GM18868 (cell line): ENCODE results near the gene HSDL2.

Source experiments
- ATAC-seq: cut with Tn5 transposase; IDR thresholded peaks from one replicate; pipeline ENCODE4 v1.9.1; 2021; ENCODE audit warnings: mild to moderate bottlenecking, moderate library complexity; ENCODE audit not compliant: unreplicated experiment

The HSDL2 gene

GRCh38 chr9:112443636-112444035, 63.7 kb downstream of the HSDL2 start:
- no peak for ATAC-seq

DNA sequence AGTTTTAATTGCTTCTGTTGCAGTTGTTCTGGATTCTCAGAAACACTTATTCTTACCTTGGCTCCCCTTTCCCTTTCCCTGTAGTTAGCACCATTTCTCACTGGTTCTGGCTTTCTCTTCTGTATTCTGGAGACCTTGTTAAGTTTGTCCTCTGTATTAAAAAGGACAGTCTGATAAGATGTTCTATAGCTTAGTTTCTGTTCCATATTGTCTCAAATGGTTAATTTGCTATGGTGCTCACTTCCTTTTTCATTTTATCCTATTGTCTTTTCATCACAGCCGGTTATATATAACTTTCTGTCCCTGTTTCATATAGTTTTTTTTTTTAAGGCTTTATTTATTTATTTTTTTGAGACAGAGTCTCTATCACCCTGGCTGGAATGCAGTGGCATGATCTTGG, 65.3 kb downstream of the HSDL2 start:
- no peak for ATAC-seq

- no peak for ATAC-seq
Measured at GRCh38 chr9:112446080-112446479, 66.2 kb downstream of the HSDL2 start.

DNA sequence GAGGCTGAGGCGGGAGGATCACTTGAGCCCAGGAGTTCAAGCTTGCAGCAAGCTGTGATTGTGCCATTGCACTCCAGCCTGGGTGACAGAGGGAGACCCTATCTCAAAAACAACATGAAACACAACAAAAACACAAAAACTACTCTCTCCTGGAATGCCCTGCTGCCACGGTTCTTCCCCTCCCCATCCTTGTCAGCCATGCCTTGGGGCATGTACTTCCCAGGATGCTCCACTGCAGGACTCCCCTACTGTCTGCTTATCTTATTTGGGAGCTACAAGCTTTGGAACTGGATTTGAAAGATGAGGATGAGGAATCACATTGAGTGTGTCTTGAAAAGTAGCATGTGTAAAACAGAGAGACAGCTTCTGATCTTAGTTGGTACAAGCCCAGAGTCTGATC, 66.6 kb downstream of the HSDL2 start:
- ATAC-seq, result no peak

GRCh38 chr9:112447283-112447761, 67.4 kb downstream of the HSDL2 start:
- ATAC-seq, result no peak

DNA sequence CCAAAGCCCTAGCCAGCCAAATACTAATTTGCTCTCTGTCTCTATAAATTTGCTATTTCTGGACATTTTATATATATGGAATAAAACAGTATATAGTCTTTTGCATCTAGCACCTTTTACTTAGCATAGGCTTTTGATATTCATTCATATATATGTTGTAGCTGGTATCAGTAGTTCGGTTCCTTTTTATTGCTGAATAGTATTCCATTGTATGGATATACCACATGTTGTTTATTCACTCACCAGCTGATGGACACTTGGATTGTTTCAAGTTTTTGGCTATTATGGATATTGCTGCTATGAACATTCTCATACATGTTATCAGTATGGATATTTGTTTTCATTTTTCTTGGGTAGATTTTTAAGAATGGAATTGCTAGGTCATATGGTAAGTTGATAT, 82.9 kb downstream of the HSDL2 start:
- no peak for ATAC-seq

GRCh38 chr9:112465352-112465751, 85.4 kb downstream of the HSDL2 start:
- no peak for ATAC-seq

DNA sequence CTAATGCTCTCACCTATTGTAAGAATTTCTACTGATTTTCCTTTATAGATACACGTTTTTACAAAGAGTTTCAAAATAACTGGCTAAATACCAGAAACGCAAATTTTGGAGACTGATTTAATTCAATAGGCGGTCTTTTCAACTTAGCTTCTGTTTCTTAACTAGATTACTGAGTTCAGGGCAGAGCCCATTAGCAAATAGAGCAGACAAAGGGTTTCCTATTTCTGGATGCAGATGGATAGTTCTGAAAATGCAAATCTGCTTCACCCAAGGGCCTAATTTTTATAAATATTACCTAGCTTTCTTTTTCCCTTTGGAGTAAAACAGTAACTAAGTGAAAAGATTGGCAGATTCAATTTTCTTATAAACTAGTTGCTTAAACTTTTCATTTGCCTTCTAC, 93.1 kb downstream of the HSDL2 start:
- ATAC-seq, result no peak

- ATAC-seq, result no peak
Measured at GRCh38 chr9:112473986-112474385, 94.1 kb downstream of the HSDL2 start.

DNA sequence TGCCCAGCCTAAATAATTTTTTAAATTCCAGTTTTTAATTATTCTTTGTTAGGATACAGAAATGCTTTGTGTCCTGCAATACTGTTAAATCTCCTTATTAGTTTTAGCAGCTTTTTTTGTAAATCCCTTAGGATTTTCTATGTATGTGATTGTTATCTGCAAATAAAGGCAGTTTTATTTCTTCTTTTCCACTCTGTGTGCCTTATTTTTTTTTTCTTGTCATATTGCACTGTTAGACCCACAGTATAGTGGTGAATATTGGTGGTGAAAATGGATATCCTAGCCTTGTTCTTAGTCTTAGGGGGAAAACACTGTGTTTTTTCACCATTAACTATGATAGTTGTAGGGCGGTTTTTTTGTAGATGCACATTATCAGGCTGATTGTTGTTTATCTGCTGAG, 95.4 kb downstream of the HSDL2 start:
- ATAC-seq, result no peak

DNA sequence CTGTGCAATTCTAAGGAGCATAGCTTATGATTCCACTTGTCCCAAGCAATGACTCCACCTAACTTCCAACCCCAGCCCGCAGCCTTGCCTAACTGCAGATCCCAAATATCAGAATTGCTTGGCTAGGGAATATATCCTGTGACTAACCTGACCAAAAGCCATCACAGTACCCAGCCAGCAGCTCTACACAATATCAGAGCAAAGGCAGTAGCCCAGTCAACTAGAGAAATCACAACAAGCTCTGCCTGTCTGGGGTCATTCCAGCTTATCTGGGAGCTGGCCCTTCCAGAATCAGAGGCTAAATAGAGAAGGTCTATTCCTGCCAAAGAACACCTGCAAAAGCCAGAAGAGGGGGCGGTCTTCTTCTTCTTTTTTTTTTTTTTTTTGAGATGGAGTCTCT, 97.4 kb downstream of the HSDL2 start:
- no peak for ATAC-seq

- no peak for ATAC-seq
Measured at GRCh38 chr9:112479221-112479620, 99.3 kb downstream of the HSDL2 start.

- ATAC-seq, result no peak
Measured at GRCh38 chr9:112484607-112485006, 104.7 kb downstream of the HSDL2 start.

DNA sequence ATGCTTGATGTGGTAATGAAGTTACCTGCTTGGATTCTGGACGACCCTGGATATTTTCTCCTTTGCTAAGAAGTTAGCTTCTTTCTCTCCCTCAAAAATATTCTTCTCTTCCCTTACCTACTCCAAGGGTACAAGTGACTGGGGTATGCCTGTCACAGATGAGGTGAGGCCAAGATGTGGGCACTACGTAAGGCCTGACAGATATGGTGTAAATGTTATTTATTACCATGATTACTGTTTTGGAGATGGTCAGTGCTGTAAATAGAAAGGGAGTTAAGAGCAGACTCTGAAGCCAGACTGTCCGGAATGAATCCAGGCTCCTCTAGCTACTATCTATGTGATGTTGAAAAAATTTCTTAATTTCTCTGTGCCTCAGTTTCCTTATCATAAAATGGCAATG, 105.7 kb downstream of the HSDL2 start:
- no peak for ATAC-seq

DNA sequence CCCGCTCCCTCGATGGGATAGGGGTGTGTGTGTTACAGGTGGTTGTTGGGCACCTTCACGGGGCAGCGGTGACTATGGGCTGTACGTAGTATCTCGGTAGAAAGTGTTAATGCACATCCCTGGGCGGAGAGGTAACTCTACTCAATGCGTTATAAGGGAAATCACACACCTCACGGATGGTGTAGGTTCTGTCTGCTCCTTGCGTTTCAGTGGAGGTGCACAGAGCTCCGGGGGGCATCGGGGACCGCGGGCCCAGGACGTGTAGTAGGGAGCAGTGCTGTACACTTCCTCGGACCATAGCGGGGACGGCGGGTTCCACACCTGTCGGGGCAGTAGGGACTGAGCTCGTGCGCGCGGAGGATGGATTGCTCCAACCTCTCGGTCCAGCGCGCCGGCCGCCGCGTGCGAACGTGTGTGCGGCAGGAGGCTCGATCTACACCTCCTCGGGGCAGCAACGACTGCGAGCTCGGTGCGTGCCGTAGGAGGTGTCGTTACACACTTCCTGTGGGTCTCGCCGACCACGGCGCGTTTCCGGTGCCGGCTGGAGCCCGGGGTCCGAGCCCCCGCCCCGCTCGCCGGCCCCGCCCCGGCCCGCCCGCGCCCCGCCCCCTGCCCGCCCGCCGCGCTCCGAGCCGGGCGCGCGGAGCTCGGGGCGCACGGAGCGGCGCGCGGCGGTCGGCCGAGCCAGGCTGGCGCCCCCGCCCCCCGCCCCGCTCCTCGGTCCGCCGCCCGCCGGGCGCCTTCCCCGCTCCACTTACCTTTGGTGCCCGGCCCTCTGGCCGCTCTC, 106.5 kb downstream of the HSDL2 start, which contains the start of gene KIAA1958:
Gene KIAA1958, plus strand, starts transcription at position 607 of the 787 bp plus-strand sequence. CDS start 87,254 bp downstream, outside the sequence.
- ATAC-seq, result peak; percentile 95

GRCh38 chr9:112487008-112487798, 107.3 kb downstream of the HSDL2 start:
- peak; percentile 43 for ATAC-seq

DNA sequence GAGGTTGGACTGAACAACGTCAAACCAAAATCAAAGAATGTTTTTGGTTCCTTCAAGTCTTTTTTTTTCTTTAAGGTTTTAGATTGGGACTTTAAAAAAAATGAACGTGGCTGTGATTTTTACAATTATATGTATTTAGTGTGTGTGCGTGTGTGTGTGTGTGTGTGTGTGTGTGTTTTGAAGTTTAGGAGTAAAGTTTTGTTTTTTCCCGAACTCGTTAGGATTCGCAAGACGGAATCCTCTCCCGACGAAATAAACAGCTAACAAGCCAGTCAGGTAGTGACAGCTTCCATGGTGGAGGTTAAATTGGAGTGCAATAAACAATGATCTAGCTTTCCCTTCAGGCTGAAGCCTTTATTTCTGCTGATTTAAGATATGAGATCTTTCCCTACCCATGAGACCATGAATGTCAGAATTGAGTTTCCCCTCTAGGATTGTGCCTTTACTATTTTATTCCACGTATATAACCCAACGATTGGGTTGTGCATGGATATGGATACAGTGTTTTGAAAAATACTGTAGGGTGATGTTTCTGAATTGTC, 108.0 kb downstream of the HSDL2 start:
- ATAC-seq, result no peak

DNA sequence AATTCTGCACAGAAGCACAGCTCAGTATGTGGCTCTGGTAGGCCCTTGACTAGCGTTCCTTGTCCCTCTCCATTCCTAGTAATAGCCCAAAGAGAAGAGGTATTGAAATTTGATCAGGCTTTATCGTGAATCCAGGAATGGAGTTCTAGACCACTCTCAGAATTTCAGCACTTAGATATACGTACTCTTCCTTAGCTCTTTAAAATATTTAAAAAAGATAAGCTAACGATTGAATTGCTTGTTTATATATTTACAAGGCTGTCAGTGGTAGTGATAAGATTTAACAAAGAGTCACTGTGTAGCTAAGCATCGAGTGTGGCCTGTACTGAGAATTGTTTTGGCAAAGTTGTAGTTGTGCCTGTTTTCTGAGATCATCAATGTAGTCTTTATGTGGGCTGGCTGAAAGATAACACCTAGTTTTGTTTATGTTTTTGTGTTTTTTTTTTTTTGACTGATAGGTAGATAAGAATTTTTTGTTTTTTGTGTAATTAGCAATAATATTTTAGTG, 109.2 kb downstream of the HSDL2 start:
- no peak for ATAC-seq

DNA sequence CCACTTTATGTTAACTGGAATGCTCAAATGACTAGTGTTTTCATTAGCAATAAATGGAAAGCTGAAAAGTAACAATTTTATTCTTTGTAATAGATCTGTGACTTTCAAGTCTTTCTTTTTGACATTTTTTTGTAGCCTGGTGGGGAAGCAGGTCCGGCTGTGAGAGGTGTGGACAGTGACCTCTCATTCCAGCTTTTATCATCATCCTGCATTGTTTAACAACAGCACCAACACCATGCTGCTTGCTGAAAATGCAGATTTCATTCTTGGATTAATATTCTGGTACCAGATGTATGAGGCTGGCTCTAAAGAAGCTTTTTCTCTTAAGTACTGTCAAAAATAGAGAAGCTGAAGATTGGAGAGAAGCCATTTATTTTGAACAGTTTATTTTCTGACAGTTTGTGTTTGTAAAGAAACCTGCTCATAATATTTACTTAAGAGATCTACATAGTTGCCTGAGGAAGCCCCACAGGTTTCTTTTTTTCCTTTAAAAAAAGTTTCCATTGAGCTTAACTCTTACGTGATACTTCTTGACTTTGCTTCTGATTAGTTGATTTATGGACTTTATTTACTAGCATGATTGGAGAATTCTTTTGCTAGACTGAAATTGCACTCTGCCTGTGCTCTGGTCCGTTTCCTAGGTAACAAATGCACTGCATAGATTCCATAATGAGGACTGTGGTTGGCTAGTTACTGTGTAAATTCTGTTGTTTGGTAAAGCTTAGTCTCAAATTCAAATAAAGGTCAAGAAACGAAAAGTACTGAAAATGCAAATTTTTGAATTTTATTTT, 110.2 kb downstream of the HSDL2 start:
- ATAC-seq, result no peak

DNA sequence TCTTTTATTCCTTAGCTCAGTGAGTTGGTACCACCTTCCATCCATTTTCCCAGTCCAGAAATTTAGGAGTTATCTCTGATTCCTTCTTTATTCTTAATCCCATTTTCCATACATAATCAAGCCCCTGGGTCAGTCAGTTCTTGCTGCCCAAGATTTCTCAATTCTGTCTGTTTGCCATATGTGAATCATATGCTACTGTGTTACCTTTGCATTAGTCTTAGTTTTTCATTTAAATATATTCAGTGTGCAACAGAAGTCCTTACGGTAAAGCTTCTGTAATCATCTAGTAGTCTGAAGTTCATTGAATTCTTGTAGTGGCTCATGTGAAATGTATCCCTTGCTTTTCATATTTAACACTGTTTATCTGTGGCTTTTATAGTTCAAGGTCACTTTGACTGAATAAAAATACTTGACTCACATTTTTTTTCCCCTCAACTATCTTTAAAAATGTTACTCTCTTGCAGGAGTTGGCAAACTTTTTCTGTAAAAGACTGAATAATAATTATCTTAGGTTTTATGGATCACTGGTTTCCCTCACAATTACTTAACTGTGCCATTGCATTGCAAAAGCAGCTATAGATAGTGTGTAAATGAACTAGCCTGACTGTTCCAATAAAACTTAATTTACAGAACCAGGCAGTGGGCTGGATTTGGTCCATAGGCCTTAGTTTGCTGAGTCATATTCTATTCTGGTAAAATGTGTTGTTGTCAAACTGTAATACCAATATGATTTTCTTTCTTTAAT, 113.7 kb downstream of the HSDL2 start:
- ATAC-seq, result no peak
